LNCaP clone FGC (cell line): ENCODE data around the gene MAFG.

Experiments
- DNase-seq: peaks from one replicate; pipeline ENCODE4 v3.0.0-alpha.2; 2011; ENCODE audit warnings: low read depth
- H3K4me3 ChIP-seq: 2 replicates; pipeline ENCODE4 v1.5.1; 2011; ENCODE audit warnings: mild to moderate bottlenecking, low read depth, low read length, control low read depth
- TF ChIP-seq, protein P1 (sequence below): IDR thresholded peaks from 2 replicates; pipeline ENCODE4 v1.5.1; 2012; ENCODE audit warnings: mild to moderate bottlenecking; ENCODE audit not compliant: control insufficient read depth, insufficient read depth; ENCODE audit errors: extremely low read depth

Gene MAFG

DNA sequence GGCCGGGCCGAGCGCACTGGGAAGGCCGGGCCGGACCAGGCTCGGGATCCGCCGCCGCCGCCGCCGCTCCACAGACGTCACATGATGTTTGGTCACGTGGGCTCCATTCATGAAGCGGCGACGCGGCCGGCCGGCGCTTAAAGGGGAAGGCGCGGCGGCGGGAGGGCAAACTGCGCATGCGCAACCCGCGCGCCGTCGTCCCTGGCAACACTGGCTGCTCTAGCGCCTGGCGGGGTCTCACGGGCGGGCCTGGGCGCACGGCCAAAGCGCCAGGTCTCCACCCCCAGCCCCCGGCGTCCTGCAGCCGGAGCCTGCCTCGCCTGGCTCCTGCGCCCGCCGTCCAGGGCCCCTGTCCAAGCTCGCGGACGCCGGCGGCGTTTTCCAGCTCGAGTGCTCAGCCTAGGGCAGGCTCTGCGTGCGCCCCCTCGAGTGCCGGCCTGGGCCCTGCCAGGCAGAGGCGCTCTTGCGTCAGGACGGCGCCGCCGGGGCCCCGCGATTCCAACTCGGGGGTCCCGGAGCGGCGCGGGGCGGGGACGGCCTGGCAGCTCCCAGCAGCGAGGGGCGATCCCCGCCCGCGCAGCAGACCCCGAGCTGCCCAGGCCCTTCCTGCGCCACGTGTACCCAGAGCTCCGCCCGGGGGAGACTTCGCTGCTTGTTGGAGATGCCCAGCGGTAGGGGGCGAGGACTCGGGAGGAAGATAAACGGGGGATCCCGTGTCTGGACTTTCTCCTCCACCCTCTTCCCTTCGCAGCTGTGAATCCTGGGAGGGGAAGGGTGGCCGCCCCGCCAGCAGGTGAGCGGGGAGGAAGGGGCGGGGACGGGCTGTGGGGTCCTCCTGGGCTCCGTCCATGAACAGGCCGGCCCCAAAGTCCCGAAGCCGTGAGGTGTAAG, at the start of gene MAFG:
MAFG (minus strand) TSS at position 83 of the 891 bp plus-strand sequence. CDS start 4,550 bp downstream, outside the sequence.
- peak; percentile 63 for DNase-seq
- H3K4me3 ChIP-seq, result peak within 1 kb of the TSS; percentile 79

DNA sequence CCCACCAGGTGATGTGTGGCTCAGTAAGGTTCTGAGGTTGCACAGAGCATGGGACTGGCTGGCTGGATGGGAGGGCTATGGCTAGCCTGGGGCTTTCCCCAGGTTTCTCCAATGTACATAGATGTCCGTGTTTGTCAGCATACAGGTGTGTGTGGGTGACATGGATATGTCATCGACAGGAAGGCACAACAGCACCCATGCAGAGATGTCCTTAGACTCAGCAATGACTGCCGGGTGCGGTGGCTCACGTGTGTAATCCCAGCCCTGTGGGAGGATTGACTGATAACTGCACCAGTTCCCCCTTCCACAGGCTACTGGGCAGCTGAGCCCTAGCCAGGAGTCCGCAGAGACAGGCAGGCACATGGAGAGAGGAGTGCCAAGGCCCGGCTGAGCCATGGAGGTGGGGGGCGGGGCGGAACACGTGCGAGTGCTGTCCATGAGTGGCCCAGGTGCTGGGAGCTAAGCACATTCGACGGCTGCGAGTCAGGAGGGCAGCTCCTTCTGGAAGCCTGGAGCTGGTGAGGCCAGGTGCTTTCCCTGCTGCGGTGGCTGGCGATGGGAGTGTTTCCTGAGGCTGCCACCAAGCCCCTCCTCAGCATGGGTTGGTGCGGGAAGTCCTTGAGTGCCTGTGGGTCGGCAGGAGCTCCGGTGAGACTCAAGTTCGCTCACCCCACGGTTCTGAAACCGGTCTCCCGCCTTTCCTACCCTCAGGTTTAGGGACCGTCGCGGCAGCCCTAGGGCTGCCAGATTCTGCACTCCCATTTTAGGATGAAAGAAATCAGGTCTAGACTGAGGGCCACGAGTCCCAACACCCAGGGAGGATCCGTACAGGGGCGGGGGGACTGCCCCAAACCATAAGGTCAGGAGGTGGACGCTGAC, 49.0 kb upstream of the MAFG start:
- TF ChIP-seq, protein P1, sequence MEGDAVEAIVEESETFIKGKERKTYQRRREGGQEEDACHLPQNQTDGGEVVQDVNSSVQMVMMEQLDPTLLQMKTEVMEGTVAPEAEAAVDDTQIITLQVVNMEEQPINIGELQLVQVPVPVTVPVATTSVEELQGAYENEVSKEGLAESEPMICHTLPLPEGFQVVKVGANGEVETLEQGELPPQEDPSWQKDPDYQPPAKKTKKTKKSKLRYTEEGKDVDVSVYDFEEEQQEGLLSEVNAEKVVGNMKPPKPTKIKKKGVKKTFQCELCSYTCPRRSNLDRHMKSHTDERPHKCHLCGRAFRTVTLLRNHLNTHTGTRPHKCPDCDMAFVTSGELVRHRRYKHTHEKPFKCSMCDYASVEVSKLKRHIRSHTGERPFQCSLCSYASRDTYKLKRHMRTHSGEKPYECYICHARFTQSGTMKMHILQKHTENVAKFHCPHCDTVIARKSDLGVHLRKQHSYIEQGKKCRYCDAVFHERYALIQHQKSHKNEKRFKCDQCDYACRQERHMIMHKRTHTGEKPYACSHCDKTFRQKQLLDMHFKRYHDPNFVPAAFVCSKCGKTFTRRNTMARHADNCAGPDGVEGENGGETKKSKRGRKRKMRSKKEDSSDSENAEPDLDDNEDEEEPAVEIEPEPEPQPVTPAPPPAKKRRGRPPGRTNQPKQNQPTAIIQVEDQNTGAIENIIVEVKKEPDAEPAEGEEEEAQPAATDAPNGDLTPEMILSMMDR, result no peak
- DNase-seq, result no peak
- H3K4me3 ChIP-seq, result peak overlapping the region; percentile 85

More for the DNA sequence above, at the start of gene MAFG:
- TF ChIP-seq, protein P1, result peak; percentile 43; the same call in 1 of the 2 replicates

DNA sequence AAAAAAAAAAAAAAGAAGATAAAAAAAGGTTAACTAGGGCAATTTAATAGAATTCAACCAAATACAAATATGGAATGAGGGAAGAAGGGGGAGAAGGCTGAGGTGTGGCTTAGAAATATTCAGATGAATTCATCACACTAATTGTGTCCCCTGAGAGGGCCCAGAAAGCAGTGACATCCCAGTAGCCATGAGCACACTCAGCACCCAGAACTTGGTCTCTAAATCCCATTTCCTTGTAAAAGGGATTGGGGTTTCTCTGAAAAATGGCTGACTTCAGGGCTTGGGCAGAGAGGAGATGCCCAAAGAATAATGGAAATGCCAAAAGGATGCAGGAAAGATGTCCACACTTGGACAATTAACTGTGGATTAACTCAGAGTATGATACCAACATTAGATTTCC, 45.9 kb upstream of the MAFG start:
- TF ChIP-seq, protein P1, result no peak
- DNase-seq, result no peak
- H3K4me3 ChIP-seq, result no peak overlapping the region

DNA sequence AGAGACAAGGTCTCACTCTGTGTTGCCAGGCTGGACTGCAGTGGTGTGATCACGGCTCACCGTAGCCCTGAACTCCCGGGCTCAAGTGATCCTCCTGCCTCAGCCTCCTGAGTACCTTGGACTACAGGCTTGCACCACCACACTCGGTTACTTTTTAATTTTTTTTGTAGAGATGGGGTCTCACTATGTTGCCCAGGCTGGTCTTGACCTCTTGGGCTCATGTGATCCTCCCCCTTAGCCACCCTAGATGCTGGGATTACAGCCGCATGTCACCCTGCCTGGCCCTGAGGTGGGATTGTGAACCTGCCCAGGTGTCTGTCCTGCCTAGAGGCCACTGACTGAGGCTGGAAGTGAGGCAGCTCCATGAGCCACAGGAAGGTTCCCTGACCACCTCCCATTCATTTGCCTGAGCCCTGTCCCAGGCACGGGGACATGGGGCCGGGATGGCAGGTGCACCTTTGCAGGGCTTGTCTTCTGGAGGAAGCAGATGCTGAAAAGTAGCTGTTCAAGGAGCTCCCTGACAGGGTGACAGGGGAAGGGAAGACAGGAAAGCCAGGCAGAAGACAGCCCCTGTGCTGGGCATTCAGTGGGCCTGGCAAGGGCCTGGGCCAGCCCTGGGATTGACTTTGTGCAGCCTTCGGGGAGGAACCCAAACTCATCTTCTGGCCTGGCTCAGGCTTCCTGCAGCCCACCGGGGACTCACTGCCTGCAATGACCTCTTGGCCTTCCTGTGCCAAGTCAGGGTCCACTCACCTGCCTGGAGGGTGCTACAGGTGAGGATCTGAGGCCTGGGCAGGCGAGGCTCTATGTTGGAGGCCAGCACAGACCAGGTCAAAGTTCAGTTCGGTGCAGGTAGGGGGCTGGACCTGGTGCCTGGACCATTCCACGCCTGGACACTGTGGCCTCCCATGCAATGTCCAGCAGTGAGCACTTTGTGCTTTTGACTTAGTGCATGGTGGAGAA, 41.6 kb upstream of the MAFG start:
- DNase-seq, result no peak
- TF ChIP-seq, protein P1, result no peak
- no peak overlapping the region for H3K4me3 ChIP-seq

DNA sequence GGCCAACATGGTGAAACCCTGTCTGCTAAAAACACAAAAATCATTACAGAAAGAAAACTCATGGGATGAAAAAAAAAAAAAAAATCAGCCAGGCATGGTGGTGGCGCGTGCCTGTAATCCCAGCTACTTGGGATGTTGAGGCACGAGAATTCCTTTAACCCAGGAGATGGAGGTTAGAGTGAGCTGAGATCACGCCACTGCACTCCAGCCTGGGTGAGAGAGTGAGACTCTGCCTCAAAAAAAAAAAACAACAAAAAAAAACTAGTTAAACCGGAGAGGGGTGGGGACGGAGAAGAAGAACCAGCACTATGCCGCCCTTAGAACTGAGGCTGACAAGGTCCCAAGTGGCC, 40.8 kb upstream of the MAFG start:
- H3K4me3 ChIP-seq, result no peak overlapping the region
- no peak for DNase-seq
- TF ChIP-seq, protein P1, result no peak
